Thoracic aorta (tissue), 2 donors: ENCODE measurements around the gene ZC3H7A. TPM values are rescaled to one million over a fixed set of nuclear protein-coding genes. Genes with fewer than 3 reads are reported as not detected.

Experiments
- ATAC-seq: fragments of 150-250 bp; one replicate; pipeline ENCODE4 v1.8.0; 2017; ENCODE audit warnings: low read depth; ENCODE audit not compliant: insufficient number of reproducible peaks, low FRiP score
- DNase-seq: peaks from one replicate; pipeline ENCODE4 v3.0.0-alpha.2; 2020; ENCODE audit warnings: low spot score
- H3K27ac ChIP-seq, 2 donors: fragments of 200-600 bp; sonication (generic); 1 replicate in 1 of 2; 2 replicates in 1 of 2; pipeline ENCODE4 v1.5.1; 2016; ENCODE audit warnings: mild to moderate bottlenecking in 2 of 2, moderate library complexity in 2 of 2
- H3K27me3 ChIP-seq: fragments of 200-600 bp; sonication (generic); replicated peaks from 2 replicates; pipeline ENCODE4 v1.6.0; 2016; ENCODE audit warnings: mild to moderate bottlenecking; ENCODE audit not compliant: insufficient read depth
- H3K36me3 ChIP-seq: fragments of 200-600 bp; sonication (generic); one replicate; pipeline ENCODE4 v1.5.1; 2016
- H3K4me1 ChIP-seq, 2 donors: fragments of 200-600 bp; sonication (generic); 1 replicate in 1 of 2; 2 replicates in 1 of 2; pipeline versions ENCODE4 v1.5.1 to v1.6.0; 2016; ENCODE audit warnings: low read depth in 2 of 2, mild to moderate bottlenecking in 1 of 2; ENCODE audit not compliant: control insufficient read depth in 1 of 2
- H3K4me3 ChIP-seq: fragments of 200-600 bp; sonication (generic); 2 replicates; pipeline ENCODE4 v1.5.1; 2016; ENCODE audit warnings: mild to moderate bottlenecking
- H3K9me3 ChIP-seq: fragments of 200-600 bp; sonication (generic); 2 replicates; pipeline ENCODE4 v1.5.1; 2016
- CTCF ChIP-seq: fragments of 200-600 bp; sonication (generic); IDR thresholded peaks from one replicate; pipeline ENCODE4 v1.5.1; 2019; ENCODE audit warnings: antibody characterized with exemption
- total RNA-seq, 2 donors: library from RNA; depleted of rRNA; stranded (reverse); fragments of >200 nt; gene quantifications; one replicate each; pipeline versions ENCODE4 v1.1.0 to v1.2.3, GENCODE V29; 2016

ZC3H7A gene
- total RNA-seq, 2 donors from 2014 or later: 47.8 to 86.1 TPM

- no peaks in the 10 kb centered on the region for H3K9me3 ChIP-seq
- no peak for TF ChIP-seq CTCF
- H3K27ac ChIP-seq: no peak overlapping the region
- no peaks in the 10 kb centered on the region for H3K27me3 ChIP-seq
- H3K4me3 ChIP-seq: no peak overlapping the region
- no peaks in the 10 kb centered on the region for H3K4me1 ChIP-seq
- ATAC-seq (no peak), DNase-seq (no peak)
- H3K36me3 ChIP-seq: no peaks in the 10 kb centered on the region
These were observed 9.7 kb upstream of the ZC3H7A start for GRCh38 chr16:11806721-11807120.

- H3K4me1 ChIP-seq: peaks cover 0 to 1% of the 10 kb centered on the region in 2 donors
- DNase-seq (no peak), ATAC-seq (no peak)
- H3K4me3 ChIP-seq: no peak overlapping the region
- no peaks in the 10 kb centered on the region for H3K36me3 ChIP-seq
- no peaks in the 10 kb centered on the region for H3K9me3 ChIP-seq
- no peaks in the 10 kb centered on the region for H3K27me3 ChIP-seq
- no peak overlapping the region for H3K27ac ChIP-seq
- TF ChIP-seq CTCF: no peak
These were observed 8.5 kb upstream of the ZC3H7A start for GRCh38 chr16:11805556-11805955.

DNA sequence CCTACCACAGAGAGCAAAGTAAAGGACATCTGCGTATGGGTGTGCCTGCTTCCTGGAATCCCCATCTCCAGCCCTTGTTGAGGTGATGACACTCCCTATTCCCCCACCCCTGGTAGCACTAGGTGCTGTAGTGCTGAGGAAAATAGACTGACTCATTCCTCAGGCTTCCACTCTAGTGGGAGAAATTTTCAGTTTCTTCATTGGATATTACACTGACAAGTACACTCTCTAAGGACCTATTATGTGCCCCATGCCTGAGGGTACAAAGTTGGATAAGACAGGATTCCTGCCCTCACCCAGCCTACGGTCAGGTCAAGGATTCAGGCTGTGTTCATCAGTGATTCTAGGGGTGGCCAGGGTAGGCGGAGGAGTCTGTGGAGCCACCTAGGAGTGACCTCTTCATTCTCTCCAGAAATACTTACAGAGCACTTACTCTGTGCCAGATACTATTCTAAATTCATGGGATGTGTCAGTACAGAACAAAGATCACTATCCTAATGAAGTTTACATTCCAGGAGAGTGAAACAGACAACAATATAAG is 4.5 kb upstream of the ZC3H7A start:
- no peaks in the 10 kb centered on the region for H3K27me3 ChIP-seq
- no peak for ATAC-seq
- H3K27ac ChIP-seq: no peak overlapping the region
- TF ChIP-seq CTCF: no peak
- no peak overlapping the region for H3K4me3 ChIP-seq
- no peak for DNase-seq
- peaks cover 14 to 28% of the 10 kb centered on the region in 2 donors for H3K4me1 ChIP-seq
- no peaks in the 10 kb centered on the region for H3K9me3 ChIP-seq
- H3K36me3 ChIP-seq: no peaks in the 10 kb centered on the region

DNA sequence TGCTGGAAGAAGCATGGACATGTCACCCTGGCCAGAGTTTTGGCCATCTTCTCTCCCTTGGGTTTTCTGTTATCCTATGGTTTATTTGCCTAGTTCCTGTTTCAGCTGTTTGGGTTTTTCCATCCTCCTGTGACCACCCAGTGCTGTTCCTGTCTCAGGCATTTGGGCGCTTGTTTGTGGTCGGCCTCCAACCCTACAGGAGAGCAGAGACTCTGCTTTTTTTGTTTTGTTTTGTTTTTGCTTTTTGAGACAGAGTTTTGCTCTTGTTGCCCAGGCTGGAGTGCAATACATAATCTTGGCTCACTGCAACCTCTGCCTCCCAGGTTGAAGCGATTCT is 3.3 kb upstream of the ZC3H7A start:
- Histone ChIP-seq H3K27ac (no peak overlapping the region), H3K4me3 (no peak overlapping the region), H3K4me1 (peaks cover 20 to 34% of the 10 kb centered on the region in 2 donors), H3K9me3 (no peaks in the 10 kb centered on the region), H3K27me3 (no peaks in the 10 kb centered on the region), H3K36me3 (no peaks in the 10 kb centered on the region)
- ATAC-seq (no peak), DNase-seq (no peak)
- no peak for TF ChIP-seq CTCF

GRCh38 chr16:11799509-11800381 is 2.7 kb upstream of the ZC3H7A start:
- DNase-seq (no peak), ATAC-seq (no peak)
- Histone ChIP-seq H3K36me3 (no peaks in the 10 kb centered on the region), H3K27ac (no peak overlapping the region), H3K4me1 (peaks cover 26 to 40% of the 10 kb centered on the region in 2 donors), H3K27me3 (no peaks in the 10 kb centered on the region), H3K9me3 (no peaks in the 10 kb centered on the region), H3K4me3 (no peak overlapping the region)
- no peak for TF ChIP-seq CTCF
